Measurements from ENCODE around the gene GAST.
"Not testable (repeated sequence)": the region's sequence is repeated elsewhere in the genome, so short reads cannot be mapped to it uniquely, and the experiment has no call there.

The GAST gene

GRCh38 chr17:41684035-41684434 is 28.1 kb upstream of the GAST start:
- no peak for DNase-seq

DNA sequence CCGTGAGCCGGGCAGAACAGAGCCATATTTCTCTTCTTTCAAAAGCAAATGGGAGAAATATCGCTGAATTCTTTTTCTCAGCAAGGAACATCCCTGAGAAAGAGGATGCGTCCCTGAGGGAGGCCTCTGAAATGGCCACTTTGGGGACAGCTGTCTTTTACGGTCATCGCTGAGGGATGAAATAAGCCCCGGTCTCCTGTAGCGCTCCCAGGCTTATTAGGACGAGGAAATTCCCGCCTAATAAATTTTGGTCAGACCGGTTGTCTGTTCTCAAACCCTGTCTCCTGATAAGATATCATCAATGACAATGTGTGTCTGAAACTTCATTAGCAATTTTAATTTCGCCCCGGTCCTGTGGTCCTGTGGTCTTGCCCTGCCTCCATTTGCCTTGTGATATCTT is 26.4 kb upstream of the GAST start:
- DNase-seq, result not testable (repeated sequence)

DNA sequence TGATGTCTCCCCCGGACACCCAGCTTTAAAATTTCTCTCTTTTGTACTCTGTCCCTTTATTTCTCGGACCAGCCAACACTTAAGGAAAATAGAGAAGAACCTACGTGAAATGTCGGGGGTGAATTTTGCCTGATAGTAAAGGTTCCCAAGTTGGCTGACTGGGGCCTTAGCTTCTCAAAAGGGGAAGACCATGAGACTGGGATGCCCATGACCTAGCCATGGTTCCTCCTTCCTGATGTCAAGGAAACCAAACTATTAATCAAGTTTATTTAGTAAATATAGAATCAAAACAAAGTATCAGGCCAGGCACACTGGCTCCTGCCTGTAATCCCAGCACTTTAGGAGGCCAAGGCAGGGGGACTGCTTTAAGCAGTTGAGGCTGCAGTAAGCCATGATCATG is 25.9 kb upstream of the GAST start:
- no peak for DNase-seq

GRCh38 chr17:41687828-41688640 is 24.1 kb upstream of the GAST start:
- DNase-seq, result peak; percentile 61

GRCh38 chr17:41688641-41689496 is 23.3 kb upstream of the GAST start, which contains the start of gene EIF1:
EIF1 (plus strand) TSS chr17:41688885; CDS start chr17:41689039, 154 bp downstream.
- peak; percentile 95 for DNase-seq

GRCh38 chr17:41689497-41690299 is 22.4 kb upstream of the GAST start:
- no peak for DNase-seq

DNA sequence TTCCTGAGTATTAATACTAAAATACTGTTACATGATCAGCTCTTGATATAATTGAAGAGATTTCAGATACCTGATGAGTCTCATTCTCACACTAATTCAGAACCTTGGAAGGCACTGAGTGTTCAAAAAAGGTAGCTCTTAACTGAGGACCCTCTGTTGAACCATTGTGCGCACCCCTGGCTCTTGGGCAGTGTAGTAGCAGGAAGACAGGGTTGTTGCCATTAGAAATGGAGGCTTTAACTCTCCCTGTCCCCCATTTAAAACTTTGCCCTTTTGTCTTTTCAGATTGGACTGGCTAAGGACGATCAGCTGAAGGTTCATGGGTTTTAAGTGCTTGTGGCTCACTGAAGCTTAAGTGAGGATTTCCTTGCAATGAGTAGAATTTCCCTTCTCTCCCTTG is 21.6 kb upstream of the GAST start:
- no peak for DNase-seq

DNA sequence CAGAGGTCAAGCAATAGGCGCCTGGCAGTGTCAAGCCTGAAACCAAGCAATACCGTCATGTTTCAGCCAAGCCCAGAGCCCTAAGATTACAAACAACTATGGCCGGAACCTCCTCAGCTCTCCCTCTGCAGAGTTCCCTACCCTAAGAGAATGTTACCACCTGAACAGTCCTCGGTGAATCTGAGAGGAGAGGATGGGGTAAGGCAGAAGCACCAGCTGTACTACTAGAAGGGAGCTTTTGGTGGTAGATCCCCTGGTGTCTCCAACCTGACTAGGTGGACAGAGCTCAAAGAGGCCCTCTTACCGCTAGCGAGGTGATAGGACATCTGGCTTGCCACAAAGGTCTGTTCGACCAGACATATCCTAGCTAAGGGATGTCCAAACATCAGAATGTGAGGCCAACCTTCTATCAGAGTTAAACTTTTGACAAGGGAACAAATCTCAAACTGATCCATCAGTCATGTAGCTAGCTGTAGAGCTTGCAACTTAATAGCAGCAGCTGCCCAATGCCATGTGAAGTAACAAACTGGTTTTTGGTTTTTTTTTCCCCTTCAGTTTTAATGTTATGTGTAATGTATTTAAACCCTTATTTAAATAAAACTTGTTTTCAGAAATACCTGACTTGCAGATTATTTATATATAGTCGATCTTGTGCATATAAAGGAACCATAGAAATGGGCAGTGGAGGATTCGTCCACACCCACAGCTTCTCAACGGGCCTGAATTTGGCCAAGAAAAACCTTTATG is 20.9 kb upstream of the GAST start:
- no peak for DNase-seq

DNA sequence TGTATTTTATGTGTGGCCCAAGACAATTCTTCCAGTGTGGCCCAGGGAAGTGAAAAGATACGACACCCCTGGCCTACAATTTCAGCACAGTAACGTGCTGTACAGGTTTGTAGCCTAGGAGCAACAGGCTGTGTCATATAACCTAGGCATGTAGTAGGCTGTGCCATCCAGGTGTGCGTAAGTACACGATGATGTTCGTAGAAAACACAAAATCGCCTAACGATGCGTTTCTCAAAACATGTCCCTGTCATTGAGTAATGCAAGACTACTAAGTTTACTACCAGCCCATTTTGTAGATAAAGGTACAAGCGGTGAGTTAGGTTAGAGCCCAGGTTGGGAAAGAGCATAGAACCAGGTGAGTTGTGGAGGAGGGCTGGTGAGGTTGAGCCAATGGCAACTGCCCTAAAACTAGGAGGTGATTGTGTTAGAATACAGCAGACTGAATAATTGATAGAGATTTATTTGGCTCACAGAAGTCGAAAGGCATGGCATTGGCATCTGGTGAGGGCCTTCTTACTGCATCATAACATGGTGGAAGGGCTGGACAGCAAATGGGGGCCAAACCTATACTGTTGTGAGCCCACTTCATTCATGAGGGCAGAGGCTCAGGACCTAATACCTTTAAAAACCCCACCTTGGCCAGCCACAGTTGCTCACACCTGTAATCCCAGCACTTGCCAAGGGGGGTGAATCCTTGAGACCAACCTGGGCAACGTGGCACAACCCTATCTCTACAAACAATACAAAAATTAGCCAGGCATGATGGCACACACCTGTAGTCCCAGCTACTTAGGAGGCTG is 19.2 kb upstream of the GAST start:
- no peak for DNase-seq

- no peak for DNase-seq
Measured at GRCh38 chr17:41695134-41695661, 16.9 kb upstream of the GAST start.

DNA sequence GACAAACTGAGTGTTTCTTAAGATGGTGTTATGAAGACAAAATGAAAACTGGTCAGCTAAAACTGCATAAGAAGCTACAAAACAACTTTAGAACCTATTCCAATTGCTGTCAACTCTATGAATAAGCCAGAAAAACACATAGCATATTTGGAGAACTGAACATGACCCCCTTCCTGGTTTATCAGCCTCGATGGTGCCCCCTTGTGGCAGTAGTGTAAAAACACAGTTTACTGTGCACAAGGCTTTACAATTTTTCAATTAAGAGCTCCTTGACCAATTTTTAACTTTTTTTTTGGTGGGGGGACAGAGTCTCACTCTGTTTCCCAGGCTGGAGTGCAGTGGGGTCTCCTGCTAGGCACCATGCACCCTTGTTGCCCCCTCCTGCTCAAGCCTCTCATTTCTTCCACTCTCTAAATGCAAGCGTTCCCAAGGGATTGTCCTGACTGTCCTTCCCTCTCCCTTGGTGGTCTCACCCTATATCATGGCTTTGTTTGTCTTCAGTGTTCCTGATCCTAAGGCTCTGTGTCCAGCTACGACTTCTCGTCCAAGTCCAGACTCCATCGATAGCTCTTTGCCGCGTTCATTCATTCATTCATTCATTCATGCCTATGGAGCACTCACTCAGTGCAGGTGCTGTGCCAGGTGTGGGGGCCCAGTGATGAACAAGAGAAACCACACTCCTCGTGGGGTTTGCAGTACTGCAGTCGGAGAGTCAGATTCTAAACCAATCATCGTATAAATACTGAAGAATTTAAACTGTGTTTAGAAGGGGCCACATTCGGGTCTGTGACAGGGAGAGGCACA is 16.0 kb upstream of the GAST start:
- DNase-seq, result no peak

DNA sequence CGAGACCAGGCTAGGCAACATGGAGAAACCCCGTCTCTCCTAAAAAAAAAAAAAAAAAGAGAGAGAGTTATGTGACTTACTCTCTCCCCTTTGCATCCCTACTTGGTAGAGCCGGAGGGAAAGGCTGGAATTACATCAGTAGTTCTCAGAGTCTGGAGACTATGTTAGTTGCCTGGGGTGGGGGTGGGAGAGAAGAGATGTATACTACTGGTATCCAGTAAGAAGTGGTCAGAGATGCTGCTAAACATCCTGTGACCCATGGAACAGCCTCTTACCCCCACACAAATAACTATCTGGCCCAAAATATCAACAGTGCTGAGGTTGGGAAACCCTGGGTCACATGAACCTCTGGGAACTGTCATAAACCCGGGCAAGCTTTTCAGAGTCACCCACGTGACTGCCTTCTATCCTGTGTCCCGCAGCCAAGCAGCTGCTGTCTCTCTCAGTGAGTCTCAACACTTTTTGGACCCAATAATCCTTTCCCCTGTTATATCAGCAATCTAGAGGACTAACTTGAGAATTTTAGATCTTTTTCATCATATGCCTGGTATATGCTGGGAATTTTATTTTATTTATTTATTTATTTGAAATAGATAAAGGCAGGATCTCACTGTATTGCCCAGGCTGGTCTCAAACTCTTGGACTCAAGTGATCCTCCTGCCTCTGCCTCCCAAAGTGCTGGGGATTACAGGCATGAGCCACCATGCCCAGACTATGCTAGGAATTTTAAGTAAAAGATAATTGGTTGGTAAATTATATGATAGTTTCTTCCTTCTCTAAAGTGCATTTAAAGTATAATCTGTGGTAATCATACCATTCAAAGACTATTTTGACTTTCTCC is 14.8 kb upstream of the GAST start:
- DNase-seq, result no peak

DNA sequence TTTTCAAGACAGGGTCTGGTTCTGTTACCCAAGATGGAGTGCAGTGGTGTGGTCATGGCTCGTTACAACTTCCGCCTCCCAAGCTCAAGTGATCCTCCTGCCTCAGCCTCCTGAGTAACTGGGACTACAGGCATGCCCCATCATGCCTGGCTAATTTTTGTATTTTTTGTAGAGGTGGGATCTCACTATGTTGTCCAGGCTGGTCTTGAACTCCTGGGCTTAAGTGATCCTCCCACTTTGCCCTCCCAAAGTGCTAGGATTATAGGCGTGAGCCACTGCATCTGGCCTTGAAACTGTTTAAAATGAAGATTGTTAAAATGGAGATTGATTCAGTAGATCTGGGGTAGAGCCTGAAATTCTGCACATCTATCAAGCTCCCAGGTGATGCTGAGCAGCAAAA is 11.3 kb upstream of the GAST start:
- DNase-seq, result not testable (repeated sequence)

GRCh38 chr17:41702712-41703111 is 9.4 kb upstream of the GAST start:
- DNase-seq, result no peak

DNA sequence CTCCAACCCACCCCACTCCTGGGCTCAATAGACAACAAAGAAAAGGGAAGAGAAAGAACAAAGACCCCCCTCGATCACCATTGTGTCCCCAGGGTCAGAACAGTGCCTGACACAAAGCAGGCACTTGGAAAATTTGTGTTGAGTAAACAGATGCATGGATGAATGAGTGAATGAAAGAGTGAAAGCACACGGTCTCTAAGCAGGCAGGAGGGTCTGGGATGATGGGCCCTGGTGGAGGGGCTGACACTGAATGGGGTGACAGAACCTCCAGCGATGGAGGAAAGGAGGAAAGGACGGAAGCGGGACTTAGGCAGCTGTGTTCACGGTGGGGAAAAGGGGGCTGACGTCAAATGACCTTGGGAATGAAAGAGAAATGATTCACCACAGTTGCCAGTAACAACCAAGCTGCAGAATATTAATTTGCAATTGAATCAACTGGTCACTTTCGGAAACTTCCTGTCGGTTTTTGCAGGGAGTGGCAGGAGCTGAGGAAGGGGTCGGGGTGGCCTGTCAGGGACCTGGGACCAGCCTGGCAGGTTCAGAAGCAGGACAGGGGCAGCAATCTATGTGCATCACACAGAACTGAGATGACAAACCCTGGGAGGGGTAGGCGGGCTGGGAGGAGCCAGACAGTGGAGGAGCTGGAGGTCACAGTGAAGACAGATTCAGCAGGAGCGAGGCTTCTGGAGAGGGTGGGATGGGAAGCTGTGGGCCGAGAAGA is 6.7 kb upstream of the GAST start:
- DNase-seq, result no peak

- DNase-seq, result no peak
Measured at GRCh38 chr17:41707803-41708669, 4.1 kb upstream of the GAST start.

- DNase-seq, result peak; percentile 58
Measured at GRCh38 chr17:41710472-41711090, 1.6 kb upstream of the GAST start.
